Panc1 (cell line): ENCODE data around the gene SLC4A7. TPM values are rescaled to one million over a fixed set of nuclear protein-coding genes. Genes with fewer than 3 reads are reported as not detected.
A peak's percentile ranks its signal among the peaks of the same experiment; 100 is the strongest.

ENCODE experiments used
- ATAC-seq: fragments of 200-7000 bp; cut with Tn5 transposase; 2 replicates; pipeline ENCODE4 v1.9.1; 2020; ENCODE audit warnings: mild to moderate bottlenecking, moderate library complexity
- BruUV-seq: library from RNA; stranded (reverse); fragments of 400-500 nt; replicated peaks from 2 replicates; lab custom pipeline; 2021; lab: Mats Ljungman, UMichigan
- CTCF ChIA-PET: fragments of 300-600 bp; sonication (Branson Sonifier 250); formaldehyde crosslinking; loops from one replicate; lab custom pipeline; 2022; ENCODE audit warnings: antibody characterized with exemption; lab: Charles Lee
- POLR2A ChIA-PET: fragments of 300-600 bp; sonication (Branson Sonifier 250); formaldehyde crosslinking; loops from one replicate; lab custom pipeline; 2022; ENCODE audit warnings: antibody characterized with exemption; lab: Charles Lee
- DNase-seq: peaks from one replicate; pipeline ENCODE4 v3.0.0-alpha.2; 2010; ENCODE audit warnings: low read depth, low spot score
- H3K27ac ChIP-seq: 2 replicates; pipeline ENCODE4 v1.5.1; 2011; ENCODE audit warnings: mild to moderate bottlenecking, low read length, inconsistent platforms
- H3K27me3 ChIP-seq: fragments of 200-500 bp; sonication (Bioruptor generic); 2 replicates; pipeline ENCODE4 v1.6.0; 2014; ENCODE audit warnings: low read length, inconsistent platforms; ENCODE audit not compliant: control insufficient read depth, insufficient read depth
- H3K36me3 ChIP-seq: fragments of 200-500 bp; sonication (Bioruptor generic); 2 replicates; pipeline ENCODE4 v1.5.1; 2014; ENCODE audit warnings: inconsistent platforms, mild to moderate bottlenecking, low read length, moderate library complexity; ENCODE audit not compliant: control insufficient read depth, insufficient read depth
- H3K4me1 ChIP-seq: 2 replicates; pipeline ENCODE4 v1.5.1; 2011; ENCODE audit warnings: inconsistent platforms, mild to moderate bottlenecking, low read length, moderate library complexity; ENCODE audit not compliant: control insufficient read depth, insufficient read depth
- H3K4me3 ChIP-seq, 2 experiments: 2 replicates each; pipeline ENCODE4 v1.5.1; 2011 to 2012; ENCODE audit warnings: low read depth in 2 of 2, low read length in 2 of 2, mild to moderate bottlenecking in 2 of 2, inconsistent platforms in 1 of 2, moderate library complexity in 1 of 2
- H3K9me3 ChIP-seq: fragments of 200-500 bp; sonication (Bioruptor generic); 2 replicates; pipeline ENCODE4 v1.5.1; 2014; ENCODE audit warnings: low read depth, mild to moderate bottlenecking, inconsistent platforms, low read length, moderate library complexity; ENCODE audit not compliant: control insufficient read depth, insufficient read depth
- POLR2AphosphoS5 ChIP-seq: IDR thresholded peaks from 2 replicates; pipeline ENCODE4 v1.6.1; 2012; ENCODE audit warnings: mild to moderate bottlenecking, low read depth, low read length, moderate library complexity
- SIN3A ChIP-seq: IDR thresholded peaks from 2 replicates; pipeline ENCODE4 v1.6.1; 2012; ENCODE audit warnings: low read depth, mild to moderate bottlenecking, low read length, moderate library complexity, borderline replicate concordance; ENCODE audit not compliant: insufficient read depth
- TCF7L2 ChIP-seq: IDR thresholded peaks from 2 replicates; pipeline ENCODE4 v1.6.1; 2011; ENCODE audit warnings: mild to moderate bottlenecking, low read depth, low read length, inconsistent platforms
- in situ Hi-C: cut with HindIII; loops from 2 replicates; pipeline ENCODE4 v1.10.0; 2016; ENCODE audit warnings: low sequenced_read_pairs, low pct_unique_long_range_greater_than_20kb
- intact Hi-C: fragments of 100-400 bp; cut with micrococcal nuclease; formaldehyde crosslinking; loops from one replicate; pipeline ENCODE4 v1.10.0; 2022; ENCODE audit not compliant: unreplicated experiment
- total RNA-seq: library from RNA; stranded (reverse); gene quantifications from one replicate; pipeline ENCODE4 v1.2.1, GENCODE V29; 2021; ENCODE audit not compliant: unreplicated experiment
- TF ChIP-seq, protein P1 (sequence below): fragments of 450-650 bp; IDR thresholded peaks from 2 replicates; pipeline ENCODE4 v1.5.1; 2017; ENCODE audit warnings: mild to moderate bottlenecking
- TF ChIP-seq, protein P2 (sequence below), 2 experiments: IDR thresholded peaks; 2 replicates each; pipeline ENCODE4 v1.6.1; 2011 to 2012; ENCODE audit warnings: low read depth in 2 of 2, control low read depth in 1 of 2, low read length in 1 of 2, mild to moderate bottlenecking in 1 of 2, moderate library complexity in 1 of 2; ENCODE audit not compliant: insufficient read depth in 1 of 2

SLC4A7 gene
- total RNA-seq, 1 experiment from 2014 or later: 99.4 TPM

DNA sequence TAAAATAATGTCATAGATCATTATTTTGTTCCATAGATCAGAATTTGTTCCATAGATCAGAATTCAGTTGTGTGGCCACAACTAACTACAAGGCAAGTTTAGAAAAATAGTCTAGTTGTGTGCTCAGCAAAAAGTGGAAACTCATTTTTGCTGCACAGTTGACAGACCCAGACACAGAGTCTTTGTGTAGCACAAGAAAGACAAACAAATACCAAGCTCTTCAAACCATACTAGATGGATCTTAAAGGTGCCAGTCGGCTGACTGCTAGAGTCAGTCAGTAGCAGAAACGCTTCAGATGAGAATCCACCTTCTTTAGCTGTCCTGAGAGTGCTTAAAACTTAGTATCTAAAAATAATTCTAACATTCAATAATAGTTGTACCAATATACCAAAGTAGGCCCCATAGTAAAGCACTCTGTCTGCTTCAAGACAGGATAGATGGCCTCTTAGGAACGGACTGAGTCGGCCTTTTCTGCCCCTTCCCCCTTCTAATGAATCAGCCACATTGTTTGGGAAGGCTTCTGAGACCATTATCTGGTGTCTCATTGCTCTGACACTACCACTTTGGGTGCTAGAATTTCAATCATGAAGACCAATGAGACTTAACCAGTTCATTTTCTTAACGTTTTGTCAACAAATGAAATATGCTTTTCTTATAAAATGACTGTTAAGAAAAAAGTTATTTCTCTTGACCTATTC is 27.7 kb upstream of the SLC4A7 start:
- Histone ChIP-seq H3K36me3 (no peaks in the 10 kb centered on the region), H3K4me3 (no peak overlapping the region), H3K27ac (peak overlapping the region; percentile 55), H3K9me3 (no peaks in the 10 kb centered on the region), H3K27me3 (no peaks in the 10 kb centered on the region), H3K4me1 (peaks cover 22% of the 10 kb centered on the region)
- 0 out of 2 replicates have a peak, but pooled peaks have one; percentile 31 for ATAC-seq
- ChIA-PET CTCF (no interaction called here), POLR2A (interaction anchor here (0.6 kb wide), 1 partner anchor 620 kb away, joined by 3 read pairs; no protein-coding TSS in a partner anchor)
- no TSS peak for BruUV-seq
- TF ChIP-seq, protein P1, sequence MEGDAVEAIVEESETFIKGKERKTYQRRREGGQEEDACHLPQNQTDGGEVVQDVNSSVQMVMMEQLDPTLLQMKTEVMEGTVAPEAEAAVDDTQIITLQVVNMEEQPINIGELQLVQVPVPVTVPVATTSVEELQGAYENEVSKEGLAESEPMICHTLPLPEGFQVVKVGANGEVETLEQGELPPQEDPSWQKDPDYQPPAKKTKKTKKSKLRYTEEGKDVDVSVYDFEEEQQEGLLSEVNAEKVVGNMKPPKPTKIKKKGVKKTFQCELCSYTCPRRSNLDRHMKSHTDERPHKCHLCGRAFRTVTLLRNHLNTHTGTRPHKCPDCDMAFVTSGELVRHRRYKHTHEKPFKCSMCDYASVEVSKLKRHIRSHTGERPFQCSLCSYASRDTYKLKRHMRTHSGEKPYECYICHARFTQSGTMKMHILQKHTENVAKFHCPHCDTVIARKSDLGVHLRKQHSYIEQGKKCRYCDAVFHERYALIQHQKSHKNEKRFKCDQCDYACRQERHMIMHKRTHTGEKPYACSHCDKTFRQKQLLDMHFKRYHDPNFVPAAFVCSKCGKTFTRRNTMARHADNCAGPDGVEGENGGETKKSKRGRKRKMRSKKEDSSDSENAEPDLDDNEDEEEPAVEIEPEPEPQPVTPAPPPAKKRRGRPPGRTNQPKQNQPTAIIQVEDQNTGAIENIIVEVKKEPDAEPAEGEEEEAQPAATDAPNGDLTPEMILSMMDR: no peak
- TF ChIP-seq SIN3A (no peak), TCF7L2 (no peak), POLR2AphosphoS5 (no peak)
- TF ChIP-seq, protein P2, sequence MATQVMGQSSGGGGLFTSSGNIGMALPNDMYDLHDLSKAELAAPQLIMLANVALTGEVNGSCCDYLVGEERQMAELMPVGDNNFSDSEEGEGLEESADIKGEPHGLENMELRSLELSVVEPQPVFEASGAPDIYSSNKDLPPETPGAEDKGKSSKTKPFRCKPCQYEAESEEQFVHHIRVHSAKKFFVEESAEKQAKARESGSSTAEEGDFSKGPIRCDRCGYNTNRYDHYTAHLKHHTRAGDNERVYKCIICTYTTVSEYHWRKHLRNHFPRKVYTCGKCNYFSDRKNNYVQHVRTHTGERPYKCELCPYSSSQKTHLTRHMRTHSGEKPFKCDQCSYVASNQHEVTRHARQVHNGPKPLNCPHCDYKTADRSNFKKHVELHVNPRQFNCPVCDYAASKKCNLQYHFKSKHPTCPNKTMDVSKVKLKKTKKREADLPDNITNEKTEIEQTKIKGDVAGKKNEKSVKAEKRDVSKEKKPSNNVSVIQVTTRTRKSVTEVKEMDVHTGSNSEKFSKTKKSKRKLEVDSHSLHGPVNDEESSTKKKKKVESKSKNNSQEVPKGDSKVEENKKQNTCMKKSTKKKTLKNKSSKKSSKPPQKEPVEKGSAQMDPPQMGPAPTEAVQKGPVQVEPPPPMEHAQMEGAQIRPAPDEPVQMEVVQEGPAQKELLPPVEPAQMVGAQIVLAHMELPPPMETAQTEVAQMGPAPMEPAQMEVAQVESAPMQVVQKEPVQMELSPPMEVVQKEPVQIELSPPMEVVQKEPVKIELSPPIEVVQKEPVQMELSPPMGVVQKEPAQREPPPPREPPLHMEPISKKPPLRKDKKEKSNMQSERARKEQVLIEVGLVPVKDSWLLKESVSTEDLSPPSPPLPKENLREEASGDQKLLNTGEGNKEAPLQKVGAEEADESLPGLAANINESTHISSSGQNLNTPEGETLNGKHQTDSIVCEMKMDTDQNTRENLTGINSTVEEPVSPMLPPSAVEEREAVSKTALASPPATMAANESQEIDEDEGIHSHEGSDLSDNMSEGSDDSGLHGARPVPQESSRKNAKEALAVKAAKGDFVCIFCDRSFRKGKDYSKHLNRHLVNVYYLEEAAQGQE (IDR thresholded peaks at IDR 0.05; ENCODE audit: insufficient read depth in 1 of 2, low read depth in 2 of 2, low read length in 1 of 2): no peak
- intact Hi-C loops (no loop called here), in situ Hi-C loops (no loop called here)
- DNase-seq: no peak

DNA sequence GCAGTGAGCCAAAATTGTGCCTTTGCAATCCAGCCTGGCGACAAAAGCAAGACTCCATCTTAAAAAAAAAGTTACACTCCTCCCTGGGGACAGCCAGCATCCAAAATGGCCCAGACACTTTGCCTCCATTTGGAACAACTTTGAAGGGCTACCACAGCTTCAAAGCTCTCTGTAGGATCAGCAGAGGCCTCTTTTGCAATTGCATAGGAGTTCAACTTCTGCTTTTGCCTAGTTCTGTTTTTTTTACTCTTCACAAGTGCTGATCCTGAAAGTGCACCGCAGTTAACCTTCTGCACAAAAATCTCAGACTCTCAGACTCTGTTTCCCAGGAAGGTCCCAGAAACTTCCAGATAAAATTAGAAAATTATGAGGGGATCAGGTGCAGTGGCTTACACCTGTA is 25.2 kb upstream of the SLC4A7 start:
- intact Hi-C loops (no loop called here), in situ Hi-C loops (no loop called here)
- POLR2A ChIA-PET: interaction anchor here (0.7 kb wide), 1 partner anchor 19 kb away, joined by 3 read pairs; no protein-coding TSS in a partner anchor
- Histone ChIP-seq H3K36me3 (no peaks in the 10 kb centered on the region), H3K27ac (peak overlapping the region; percentile 88; the same call in 1 of the 2 replicates), H3K4me3 (no peak overlapping the region), H3K9me3 (no peaks in the 10 kb centered on the region), H3K27me3 (no peaks in the 10 kb centered on the region), H3K4me1 (peaks cover 28% of the 10 kb centered on the region)
- ATAC-seq (no peak), DNase-seq (no peak)
- BruUV-seq: no TSS peak
- CTCF ChIA-PET: no interaction called here
- TF ChIP-seq SIN3A (no peak), TCF7L2 (no peak), POLR2AphosphoS5 (no peak)
- TF ChIP-seq, protein P2 (IDR thresholded peaks at IDR 0.05; ENCODE audit: insufficient read depth in 1 of 2, low read depth in 2 of 2, low read length in 1 of 2): no peak
- TF ChIP-seq, protein P1: no peak
